GF-D8 (cell line): ENCODE measurements around the gene FOXA2.
"Not testable (repeated sequence)": the region's sequence is repeated elsewhere in the genome, so short reads cannot be mapped to it uniquely, and the experiment has no call there.

ENCODE experiments used
- DNase-seq: peaks from one replicate; lab custom pipeline; 2025; lab: John Stamatoyannopoulos, UW

The FOXA2 gene

GRCh38 chr20:22567944-22568871 lies 16.2 kb downstream of the FOXA2 start:
- DNase-seq, result no peak

- no peak for DNase-seq
These were observed 17.3 kb downstream of the FOXA2 start for GRCh38 chr20:22566876-22567658.

GRCh38 chr20:22563062-22563965 lies 21.1 kb downstream of the FOXA2 start:
- no peak for DNase-seq

- DNase-seq, result no peak
These were observed 21.8 kb downstream of the FOXA2 start for GRCh38 chr20:22562620-22563019.

- no peak for DNase-seq
These were observed 22.3 kb downstream of the FOXA2 start for GRCh38 chr20:22561965-22562577.

- no peak for DNase-seq
These were observed 23.6 kb downstream of the FOXA2 start for GRCh38 chr20:22560817-22561216.

GRCh38 chr20:22559711-22560318 lies 24.6 kb downstream of the FOXA2 start:
- no peak for DNase-seq

GRCh38 chr20:22557403-22558276 lies 26.7 kb downstream of the FOXA2 start:
- DNase-seq, result no peak

- no peak for DNase-seq
These were observed 27.8 kb downstream of the FOXA2 start for GRCh38 chr20:22556565-22557056.

- no peak for DNase-seq
These were observed 28.4 kb downstream of the FOXA2 start for GRCh38 chr20:22555791-22556564.

- DNase-seq, result no peak
These were observed 30.0 kb downstream of the FOXA2 start for GRCh38 chr20:22554391-22554790.

GRCh38 chr20:22550514-22550913 lies 33.9 kb downstream of the FOXA2 start:
- not testable (repeated sequence) for DNase-seq

- DNase-seq, result no peak
These were observed 36.3 kb downstream of the FOXA2 start for GRCh38 chr20:22548040-22548439.

GRCh38 chr20:22546344-22546743 lies 38.0 kb downstream of the FOXA2 start:
- DNase-seq, result no peak

GRCh38 chr20:22545045-22545444 lies 39.3 kb downstream of the FOXA2 start:
- DNase-seq, result no peak

- DNase-seq, result no peak
These were observed 39.9 kb downstream of the FOXA2 start for GRCh38 chr20:22544462-22544861.

- DNase-seq, result no peak
These were observed 41.9 kb downstream of the FOXA2 start for GRCh38 chr20:22542427-22542826.

- no peak for DNase-seq
These were observed 43.5 kb downstream of the FOXA2 start for GRCh38 chr20:22540832-22541231.
